ENCODE data around the gene RPP40.
"Not testable (repeated sequence)": the region's sequence is repeated elsewhere in the genome, so short reads cannot be mapped to it uniquely, and the experiment has no call there.

The RPP40 gene

GRCh38 chr6:5012519-5012918 lies 8.7 kb upstream of the RPP40 start:
- no peak for DNase-seq

- DNase-seq, result no peak
These were observed 7.5 kb upstream of the RPP40 start for GRCh38 chr6:5011346-5011745.

GRCh38 chr6:5007531-5007930 lies 3.7 kb upstream of the RPP40 start:
- DNase-seq, result no peak

GRCh38 chr6:5006222-5006621 lies 2.4 kb upstream of the RPP40 start:
- no peak for DNase-seq

- not testable (repeated sequence) for DNase-seq
These were observed 1.2 kb upstream of the RPP40 start for GRCh38 chr6:5005038-5005433.

- DNase-seq, result no peak
These were observed 668 bp upstream of the RPP40 start for GRCh38 chr6:5004373-5005037.

- DNase-seq, result no peak
These were observed 4.3 kb downstream of the RPP40 start for GRCh38 chr6:4999586-4999985.

GRCh38 chr6:4997862-4998261 lies 6.0 kb downstream of the RPP40 start:
- no peak for DNase-seq

- DNase-seq, result no peak
These were observed 9.1 kb downstream of the RPP40 start for GRCh38 chr6:4994741-4995140.

- DNase-seq, result no peak
These were observed 16.4 kb downstream of the RPP40 start for GRCh38 chr6:4987432-4987831.

- DNase-seq, result no peak
These were observed 16.8 kb downstream of the RPP40 start for GRCh38 chr6:4986999-4987398.

GRCh38 chr6:4983322-4983721 lies 20.5 kb downstream of the RPP40 start:
- no peak for DNase-seq

- DNase-seq, result no peak
These were observed 22.1 kb downstream of the RPP40 start for GRCh38 chr6:4981761-4982160.

GRCh38 chr6:4979426-4979825 lies 24.4 kb downstream of the RPP40 start:
- no peak for DNase-seq

- no peak for DNase-seq
These were observed 26.4 kb downstream of the RPP40 start for GRCh38 chr6:4977468-4977867.

- DNase-seq, result no peak
These were observed 28.3 kb downstream of the RPP40 start for GRCh38 chr6:4975506-4975905.

- no peak for DNase-seq
These were observed 28.9 kb downstream of the RPP40 start for GRCh38 chr6:4974962-4975361.

- no peak for DNase-seq
These were observed 29.7 kb downstream of the RPP40 start for GRCh38 chr6:4973982-4974745.

- no peak for DNase-seq
These were observed 30.4 kb downstream of the RPP40 start for GRCh38 chr6:4973415-4973814.

GRCh38 chr6:4972438-4972837 lies 31.4 kb downstream of the RPP40 start:
- DNase-seq, result no peak

GRCh38 chr6:4971851-4972250 lies 32.0 kb downstream of the RPP40 start:
- no peak for DNase-seq

- DNase-seq, result no peak
These were observed 33.0 kb downstream of the RPP40 start for GRCh38 chr6:4970739-4971395.

- DNase-seq, result no peak
These were observed 34.1 kb downstream of the RPP40 start for GRCh38 chr6:4969609-4970285.
